MCF 10A (cell line): Measurements from ENCODE around the gene WDR62. TPM values are rescaled to one million over a fixed set of nuclear protein-coding genes. Genes with fewer than 3 reads are reported as not detected.

ENCODE experiments used
- BruUV-seq: library from RNA; stranded (reverse); fragments of 400-500 nt; replicated peaks from 2 replicates; lab custom pipeline; 2021; lab: Mats Ljungman, UMichigan
- CTCF ChIA-PET: fragments of 300-600 bp; sonication (Branson Sonifier 250); formaldehyde crosslinking; extraction: SDS; loops from one replicate; lab custom pipeline; 2021; ENCODE audit warnings: antibody characterized with exemption, inconsistent platforms; lab: Yijun Ruan, JAX
- POLR2A ChIA-PET: fragments of 300-600, 350-650 bp; sonication (Branson Sonifier 250); formaldehyde crosslinking; extraction: SDS; loops from one replicate; lab custom pipeline; 2020; ENCODE audit warnings: antibody characterized with exemption, inconsistent platforms; lab: Yijun Ruan, JAX
- DNase-seq: peaks from one replicate; pipeline ENCODE4 v3.0.0-alpha.2; 2018; ENCODE audit not compliant: unreplicated experiment
- H3K27ac Mint-ChIP-seq: one replicate; pipeline ENCODE4 v1.8.0; 2022; ENCODE audit warnings: mild to moderate bottlenecking, low read depth, mixed read lengths; ENCODE audit not compliant: unreplicated experiment
- H3K27me3 Mint-ChIP-seq: one replicate; pipeline ENCODE4 v1.8.0; 2022; ENCODE audit warnings: mixed read lengths; ENCODE audit not compliant: insufficient read depth, unreplicated experiment
- H3K36me3 Mint-ChIP-seq: one replicate; pipeline ENCODE4 v1.8.0; 2022; ENCODE audit warnings: mild to moderate bottlenecking, moderate library complexity, mixed read lengths; ENCODE audit not compliant: insufficient read depth, unreplicated experiment
- H3K4me1 Mint-ChIP-seq: one replicate; pipeline ENCODE4 v1.8.0; 2022; ENCODE audit warnings: mixed read lengths; ENCODE audit not compliant: insufficient read depth, unreplicated experiment
- H3K4me3 Mint-ChIP-seq: one replicate; pipeline ENCODE4 v1.8.0; 2022; ENCODE audit warnings: mild to moderate bottlenecking, moderate library complexity, mixed read lengths; ENCODE audit not compliant: unreplicated experiment
- H3K9me3 Mint-ChIP-seq: one replicate; pipeline ENCODE4 v1.8.0; 2022; ENCODE audit warnings: mixed read lengths; ENCODE audit not compliant: unreplicated experiment
- CTCF ChIP-seq: fragments of 200-600 bp; IDR thresholded peaks from one replicate; pipeline ENCODE4 v1.8.0; 2022; ENCODE audit warnings: antibody characterized with exemption, mild to moderate bottlenecking; ENCODE audit not compliant: unreplicated experiment
- intact Hi-C: fragments of 100-400 bp; cut with micrococcal nuclease; formaldehyde crosslinking; loops from 2 replicates; pipeline ENCODE4 v1.14.1; 2022
- total RNA-seq: library from RNA; stranded (reverse); gene quantifications from 2 replicates; pipeline ENCODE4 v1.2.3, GENCODE V29; 2022

WDR62 gene
- total RNA-seq, 1 experiment from 2014 or later = 6.2 TPM

DNA sequence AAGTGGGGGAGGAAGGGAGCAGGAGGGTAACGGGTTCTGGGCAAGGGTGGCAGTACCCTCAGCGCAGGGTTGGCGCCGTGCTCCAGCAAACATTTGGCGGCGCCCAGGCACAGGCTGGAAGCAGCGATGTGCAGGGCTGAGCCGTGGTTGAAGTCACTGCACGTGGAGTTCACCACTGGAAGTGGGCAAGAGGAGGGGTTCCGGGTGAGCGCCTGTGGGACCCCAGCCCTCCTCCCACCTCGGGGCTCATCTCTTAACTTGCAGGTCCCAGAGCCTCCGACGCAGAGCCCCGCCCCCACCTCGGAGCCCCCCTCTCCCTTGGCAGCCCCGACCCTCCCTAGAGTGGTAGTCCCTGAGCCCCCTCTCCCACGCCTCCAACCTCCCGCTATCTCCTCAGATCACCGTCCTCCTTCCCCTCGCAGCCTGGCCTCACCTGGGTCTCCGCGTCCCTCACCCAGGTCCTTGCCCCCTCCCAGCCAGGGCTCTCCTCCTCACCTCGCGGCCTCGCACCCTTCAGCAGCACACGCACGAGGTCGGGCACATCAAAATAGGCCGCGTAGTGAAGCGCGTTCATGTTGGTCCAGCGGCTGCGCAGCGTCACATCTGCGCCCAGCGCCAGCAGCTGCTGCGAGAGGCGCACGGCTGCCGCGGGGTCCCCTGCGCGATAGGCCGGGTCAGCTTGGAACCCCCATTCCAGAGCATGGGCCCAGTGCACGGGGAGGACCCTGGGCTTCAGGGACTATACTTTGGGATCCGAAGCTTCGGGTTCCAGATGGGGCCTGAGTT lies 28.4 kb upstream of the WDR62 start:
- POLR2A ChIA-PET = no interaction called here
- DNase-seq = no peak
- CTCF ChIA-PET = no interaction called here
- Mint-ChIP-seq H3K4me1 (no peaks in the 10 kb centered on the region), H3K4me3 (no peak overlapping the region), H3K27ac (no peak overlapping the region), H3K9me3 (no peaks in the 10 kb centered on the region), H3K27me3 (no peaks in the 10 kb centered on the region), H3K36me3 (peaks cover 8% of the 10 kb centered on the region)
- BruUV-seq = no TSS peak
- intact Hi-C loops = no loop called here
- TF ChIP-seq CTCF = no peak

DNA sequence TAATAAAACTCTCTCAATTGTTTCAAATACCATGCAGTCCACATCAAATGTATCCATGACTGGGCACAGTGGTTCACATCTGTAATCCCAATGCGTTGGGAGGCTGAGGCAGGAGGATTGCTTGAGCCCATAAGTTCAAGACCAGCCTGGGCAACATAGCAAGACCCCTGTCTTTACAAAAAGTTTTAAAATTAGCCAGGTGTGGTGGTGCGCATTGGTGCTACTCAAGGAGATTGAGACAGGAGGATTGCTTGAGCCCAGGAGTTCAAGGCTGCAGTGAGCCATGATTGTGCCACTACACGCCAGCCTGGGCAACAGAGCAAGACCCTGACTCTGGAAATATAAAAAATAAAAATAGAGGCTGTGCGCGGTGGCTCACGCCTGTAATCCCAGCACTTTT lies 27.0 kb upstream of the WDR62 start:
- no TSS peak for BruUV-seq
- peaks cover 7% of the 10 kb centered on the region for H3K36me3 Mint-ChIP-seq
- CTCF ChIA-PET = interaction anchor here (0.6 kb wide), 1 partner anchor 64 kb away, joined by 3 read pairs; no protein-coding TSS in a partner anchor
- no peak for TF ChIP-seq CTCF
- intact Hi-C loops = no loop called here
- no peaks in the 10 kb centered on the region for H3K9me3 Mint-ChIP-seq
- no peak overlapping the region for H3K27ac Mint-ChIP-seq
- POLR2A ChIA-PET = interaction anchor here (0.6 kb wide), 1 partner anchor 468 kb away, joined by 3 read pairs; no protein-coding TSS in a partner anchor
- H3K4me3 Mint-ChIP-seq = no peak overlapping the region
- H3K4me1 Mint-ChIP-seq = no peaks in the 10 kb centered on the region
- no peak for DNase-seq
- no peaks in the 10 kb centered on the region for H3K27me3 Mint-ChIP-seq

- ChIA-PET CTCF (interaction anchor here (0.7 kb wide), 1 partner anchor 117 kb away, joined by 3 read pairs; no protein-coding TSS in a partner anchor), POLR2A (no interaction called here)
- no peaks in the 10 kb centered on the region for H3K4me1 Mint-ChIP-seq
- DNase-seq = no peak
- H3K36me3 Mint-ChIP-seq = peaks cover under 1% of the 10 kb centered on the region
- intact Hi-C loops = no loop called here
- no peak overlapping the region for H3K27ac Mint-ChIP-seq
- H3K4me3 Mint-ChIP-seq = no peak overlapping the region
- no peaks in the 10 kb centered on the region for H3K9me3 Mint-ChIP-seq
- H3K27me3 Mint-ChIP-seq = no peaks in the 10 kb centered on the region
- no TSS peak for BruUV-seq
- no peak for TF ChIP-seq CTCF
These were observed 26.2 kb upstream of the WDR62 start for GRCh38 chr19:36028313-36029041.
